ENCODE measurements around the gene SECISBP2L.
"Not testable (repeated sequence)": the region's sequence is repeated elsewhere in the genome, so short reads cannot be mapped to it uniquely, and the experiment has no call there.

SECISBP2L gene

GRCh38 chr15:49015896-49016295 lies 30.4 kb downstream of the SECISBP2L start:
- DNase-seq (ENCODE audit: low read depth in 2 of 2, low spot score in 1 of 2) = no peak

GRCh38 chr15:48999314-48999713 lies 46.9 kb downstream of the SECISBP2L start:
- DNase-seq (ENCODE audit: low read depth in 2 of 2, low spot score in 1 of 2) = no peak

GRCh38 chr15:48996276-48996675 lies 50.0 kb downstream of the SECISBP2L start:
- no peak for DNase-seq (ENCODE audit: low read depth in 2 of 2, low spot score in 1 of 2)

GRCh38 chr15:48993380-48993779 lies 52.9 kb downstream of the SECISBP2L start:
- DNase-seq (ENCODE audit: low read depth in 2 of 2, low spot score in 1 of 2) = no peak

- DNase-seq (ENCODE audit: low read depth in 2 of 2, low spot score in 1 of 2) = no peak
Measured at GRCh38 chr15:48992545-48992944, 53.7 kb downstream of the SECISBP2L start.

- no peak for DNase-seq (ENCODE audit: low read depth in 2 of 2, low spot score in 1 of 2)
Measured at GRCh38 chr15:48992096-48992495, 54.1 kb downstream of the SECISBP2L start.

GRCh38 chr15:48989170-48989569 lies 57.1 kb downstream of the SECISBP2L start:
- no peak for DNase-seq (ENCODE audit: low read depth in 2 of 2, low spot score in 1 of 2)

GRCh38 chr15:48987142-48987541 lies 59.1 kb downstream of the SECISBP2L start:
- no peak for DNase-seq (ENCODE audit: low read depth in 2 of 2, low spot score in 1 of 2)

- no peak for DNase-seq (ENCODE audit: low read depth in 2 of 2, low spot score in 1 of 2)
Measured at GRCh38 chr15:48986240-48986639, 60.0 kb downstream of the SECISBP2L start.

- DNase-seq (ENCODE audit: low read depth in 2 of 2, low spot score in 1 of 2) = no peak
Measured at GRCh38 chr15:48985516-48985915, 60.7 kb downstream of the SECISBP2L start.

GRCh38 chr15:48984811-48985352 lies 61.4 kb downstream of the SECISBP2L start:
- DNase-seq (ENCODE audit: low read depth in 2 of 2, low spot score in 1 of 2) = no peak

GRCh38 chr15:48984021-48984710 lies 62.1 kb downstream of the SECISBP2L start:
- DNase-seq (ENCODE audit: low read depth in 2 of 2, low spot score in 1 of 2) = no peak

- DNase-seq (ENCODE audit: low read depth in 2 of 2, low spot score in 1 of 2) = no peak
Measured at GRCh38 chr15:48983300-48983699, 62.9 kb downstream of the SECISBP2L start.

- no peak for DNase-seq (ENCODE audit: low read depth in 2 of 2, low spot score in 1 of 2)
Measured at GRCh38 chr15:48981941-48982340, 64.3 kb downstream of the SECISBP2L start.

- no peak for DNase-seq (ENCODE audit: low read depth in 2 of 2, low spot score in 1 of 2)
Measured at GRCh38 chr15:48978638-48979037, 67.6 kb downstream of the SECISBP2L start.

- DNase-seq (ENCODE audit: low read depth in 2 of 2, low spot score in 1 of 2) = no peak
Measured at GRCh38 chr15:48976444-48977088, 69.7 kb downstream of the SECISBP2L start.

GRCh38 chr15:48975472-48976419 lies 70.5 kb downstream of the SECISBP2L start:
- peak; percentile 19 to 24 for DNase-seq (ENCODE audit: low read depth in 2 of 2, low spot score in 1 of 2)

- DNase-seq (ENCODE audit: low read depth in 2 of 2, low spot score in 1 of 2) = no peak
Measured at GRCh38 chr15:48974882-48975281, 71.4 kb downstream of the SECISBP2L start.

GRCh38 chr15:48972750-48973503 lies 73.3 kb downstream of the SECISBP2L start:
- DNase-seq (ENCODE audit: low read depth in 2 of 2, low spot score in 1 of 2) = no peak

- DNase-seq (ENCODE audit: low read depth in 2 of 2, low spot score in 1 of 2) = not testable (repeated sequence)
Measured at GRCh38 chr15:48970926-48971325, 75.3 kb downstream of the SECISBP2L start.

GRCh38 chr15:48968066-48968465 lies 78.2 kb downstream of the SECISBP2L start:
- DNase-seq (ENCODE audit: low read depth in 2 of 2, low spot score in 1 of 2) = no peak
